ENCODE data around the gene TMEM123. TPM values are rescaled to one million over a fixed set of nuclear protein-coding genes. Genes with fewer than 3 reads are reported as not detected.

TMEM123 gene
- total and polyA plus RNA-seq, 2 of the 13 experiments (the other 11 are each of a cell fraction or from before 2014, with no cell fraction given): 365 to 2,761 TPM

GRCh38 chr11:102347462-102348370 lies 104.8 kb downstream of the TMEM123 start (continued):
- TF ChIP-seq, protein P1, sequence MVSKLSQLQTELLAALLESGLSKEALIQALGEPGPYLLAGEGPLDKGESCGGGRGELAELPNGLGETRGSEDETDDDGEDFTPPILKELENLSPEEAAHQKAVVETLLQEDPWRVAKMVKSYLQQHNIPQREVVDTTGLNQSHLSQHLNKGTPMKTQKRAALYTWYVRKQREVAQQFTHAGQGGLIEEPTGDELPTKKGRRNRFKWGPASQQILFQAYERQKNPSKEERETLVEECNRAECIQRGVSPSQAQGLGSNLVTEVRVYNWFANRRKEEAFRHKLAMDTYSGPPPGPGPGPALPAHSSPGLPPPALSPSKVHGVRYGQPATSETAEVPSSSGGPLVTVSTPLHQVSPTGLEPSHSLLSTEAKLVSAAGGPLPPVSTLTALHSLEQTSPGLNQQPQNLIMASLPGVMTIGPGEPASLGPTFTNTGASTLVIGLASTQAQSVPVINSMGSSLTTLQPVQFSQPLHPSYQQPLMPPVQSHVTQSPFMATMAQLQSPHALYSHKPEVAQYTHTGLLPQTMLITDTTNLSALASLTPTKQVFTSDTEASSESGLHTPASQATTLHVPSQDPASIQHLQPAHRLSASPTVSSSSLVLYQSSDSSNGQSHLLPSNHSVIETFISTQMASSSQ (IDR thresholded peaks at IDR 0.05; ENCODE audit: low read depth): no peak
- TF ChIP-seq, protein P1 (CRISPR knock-in tag; IDR thresholded peaks at IDR 0.05; ENCODE audit: borderline replicate concordance): no peak
- TF ChIP-seq FOXO1 (CRISPR knock-in tag; IDR thresholded peaks at IDR 0.05) (no peak), ZNF501 (CRISPR knock-in tag; IDR thresholded peaks at IDR 0.05) (no peak), PHF8 (CRISPR knock-in tag; IDR thresholded peaks at IDR 0.05) (peak; percentile 17), TOPORS (CRISPR knock-in tag; IDR thresholded peaks at IDR 0.05) (no peak), ZNF572 (CRISPR knock-in tag; IDR thresholded peaks at IDR 0.05) (no peak), NRL (CRISPR knock-in tag; IDR thresholded peaks at IDR 0.05; ENCODE audit: borderline replicate concordance) (no peak), RNF219 (CRISPR knock-in tag; IDR thresholded peaks at IDR 0.05) (no peak), RBM39 (IDR thresholded peaks at IDR 0.05; ENCODE audit: low read depth, low read length, poor library complexity, severe bottlenecking) (peak; percentile 17), ZNF672 (CRISPR knock-in tag; IDR thresholded peaks at IDR 0.05) (no peak), ZNF205 (CRISPR knock-in tag; IDR thresholded peaks at IDR 0.05) (no peak), ZNF530 (CRISPR knock-in tag; IDR thresholded peaks at IDR 0.05; ENCODE audit: low read depth) (no peak), ZNF83 (CRISPR knock-in tag; IDR thresholded peaks at IDR 0.05; ENCODE audit: borderline replicate concordance) (no peak), ZIK1 (CRISPR knock-in tag; IDR thresholded peaks at IDR 0.05; ENCODE audit: borderline replicate concordance, low read depth) (no peak)
- TF ChIP-seq, protein P2, sequence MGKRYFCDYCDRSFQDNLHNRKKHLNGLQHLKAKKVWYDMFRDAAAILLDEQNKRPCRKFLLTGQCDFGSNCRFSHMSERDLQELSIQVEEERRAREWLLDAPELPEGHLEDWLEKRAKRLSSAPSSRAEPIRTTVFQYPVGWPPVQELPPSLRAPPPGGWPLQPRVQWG (CRISPR knock-in tag; IDR thresholded peaks at IDR 0.05; ENCODE audit: borderline replicate concordance, low read depth): 0 out of 2 replicates have a peak, but pooled peaks have one; percentile 25
- TF ChIP-seq, protein P3, sequence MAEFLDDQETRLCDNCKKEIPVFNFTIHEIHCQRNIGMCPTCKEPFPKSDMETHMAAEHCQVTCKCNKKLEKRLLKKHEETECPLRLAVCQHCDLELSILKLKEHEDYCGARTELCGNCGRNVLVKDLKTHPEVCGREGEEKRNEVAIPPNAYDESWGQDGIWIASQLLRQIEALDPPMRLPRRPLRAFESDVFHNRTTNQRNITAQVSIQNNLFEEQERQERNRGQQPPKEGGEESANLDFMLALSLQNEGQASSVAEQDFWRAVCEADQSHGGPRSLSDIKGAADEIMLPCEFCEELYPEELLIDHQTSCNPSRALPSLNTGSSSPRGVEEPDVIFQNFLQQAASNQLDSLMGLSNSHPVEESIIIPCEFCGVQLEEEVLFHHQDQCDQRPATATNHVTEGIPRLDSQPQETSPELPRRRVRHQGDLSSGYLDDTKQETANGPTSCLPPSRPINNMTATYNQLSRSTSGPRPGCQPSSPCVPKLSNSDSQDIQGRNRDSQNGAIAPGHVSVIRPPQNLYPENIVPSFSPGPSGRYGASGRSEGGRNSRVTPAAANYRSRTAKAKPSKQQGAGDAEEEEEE (CRISPR knock-in tag; IDR thresholded peaks at IDR 0.05; ENCODE audit: borderline replicate concordance): no peak

Measured in HepG2 (cell line).